Mesenchymal stem cell (in vitro differentiated cells and primary cell): ENCODE data around the gene CD86.

Experiments used
- DNase-seq: peaks from one replicate; pipeline ENCODE4 v3.0.0-alpha.2; 2013
- H2AFZ ChIP-seq: one replicate; pipeline ENCODE4 v1.6.1; 2013; ENCODE audit warnings: low read depth, mild to moderate bottlenecking, control low read depth, inconsistent platforms, low read length, moderate library complexity
- H2AK5ac ChIP-seq: 2 replicates; pipeline ENCODE4 v1.6.1; 2013; ENCODE audit warnings: low read length, moderate library complexity, mild to moderate bottlenecking, inconsistent platforms; ENCODE audit not compliant: severe bottlenecking
- H2BK120ac ChIP-seq: one replicate; pipeline ENCODE4 v1.6.1; 2013; ENCODE audit warnings: low read depth, mild to moderate bottlenecking, inconsistent platforms, low read length, moderate library complexity
- H2BK12ac ChIP-seq, 2 experiments: one replicate each; pipeline ENCODE4 v1.6.1; 2013; ENCODE audit warnings: inconsistent platforms in 2 of 2, low read length in 2 of 2, mild to moderate bottlenecking in 2 of 2, moderate library complexity in 2 of 2, control low read depth in 1 of 2
- H2BK15ac ChIP-seq: one replicate; pipeline ENCODE4 v1.6.1; 2013; ENCODE audit warnings: mild to moderate bottlenecking, low read depth, inconsistent platforms; ENCODE audit not compliant: poor library complexity, severe bottlenecking
- H2BK5ac ChIP-seq: 2 replicates; pipeline ENCODE4 v1.6.1; 2013; ENCODE audit warnings: low read depth, mild to moderate bottlenecking, low read length, control low read depth, inconsistent platforms; ENCODE audit not compliant: poor library complexity, severe bottlenecking
- H3K14ac ChIP-seq, 2 experiments: one replicate each; pipeline ENCODE4 v1.6.1; 2013; ENCODE audit warnings: inconsistent platforms in 2 of 2, low read length in 2 of 2, control low read depth in 1 of 2, mild to moderate bottlenecking in 1 of 2, moderate library complexity in 1 of 2
- H3K18ac ChIP-seq, 2 experiments: one replicate each; pipeline ENCODE4 v1.6.1; 2013; ENCODE audit warnings: inconsistent platforms in 2 of 2, low read length in 2 of 2, control low read depth in 1 of 2, low read depth in 1 of 2, mild to moderate bottlenecking in 1 of 2
- H3K23ac ChIP-seq, 2 experiments: one replicate each; pipeline ENCODE4 v1.6.1; 2013; ENCODE audit warnings: inconsistent platforms in 2 of 2, low read length in 2 of 2, mild to moderate bottlenecking in 2 of 2, moderate library complexity in 2 of 2, control low read depth in 1 of 2
- H3K27ac ChIP-seq: 2 replicates; pipeline ENCODE4 v1.5.1; 2013; ENCODE audit warnings: mild to moderate bottlenecking, moderate library complexity, low read length, control low read depth, inconsistent platforms; ENCODE audit not compliant: poor library complexity, severe bottlenecking
- H3K27me3 ChIP-seq, 2 experiments: 2 replicates each; pipeline versions ENCODE4 v1.6.1 to v1.7.0; 2013; ENCODE audit warnings: low read length in 2 of 2, mild to moderate bottlenecking in 2 of 2, moderate library complexity in 2 of 2, control low read depth in 1 of 2, inconsistent platforms in 1 of 2; ENCODE audit not compliant: control insufficient read depth in 1 of 2, insufficient read depth in 1 of 2
- H3K36me3 ChIP-seq, 2 experiments: 2 replicates each; pipeline versions ENCODE4 v1.6.1 to v1.7.0; 2013; ENCODE audit warnings: low read length in 2 of 2, control low read depth in 1 of 2, inconsistent platforms in 1 of 2, low read depth in 1 of 2, mild to moderate bottlenecking in 1 of 2; ENCODE audit not compliant: insufficient read depth in 2 of 2, control insufficient read depth in 1 of 2
- H3K4ac ChIP-seq, 2 experiments: one replicate each; pipeline ENCODE4 v1.6.1; 2013; ENCODE audit warnings: inconsistent platforms in 2 of 2, low read length in 2 of 2, mild to moderate bottlenecking in 2 of 2, moderate library complexity in 2 of 2, control low read depth in 1 of 2, low read depth in 1 of 2
- H3K4me1 ChIP-seq: 2 replicates; pipeline ENCODE4 v1.6.1; 2013; ENCODE audit warnings: low read depth, low read length, control low read depth; ENCODE audit not compliant: control insufficient read depth, insufficient read depth
- H3K4me2 ChIP-seq: 2 replicates; pipeline ENCODE4 v1.6.1; 2013; ENCODE audit warnings: low read length, mild to moderate bottlenecking, inconsistent platforms; ENCODE audit not compliant: poor library complexity, severe bottlenecking
- H3K4me3 ChIP-seq, 2 experiments: 2 replicates each; pipeline versions ENCODE4 v1.5.1 to v1.7.0; 2013; ENCODE audit warnings: low read length in 2 of 2, mild to moderate bottlenecking in 2 of 2, control low read depth in 1 of 2, low read depth in 1 of 2; ENCODE audit not compliant: insufficient read depth in 1 of 2
- H3K79me1 ChIP-seq: replicated peaks from 2 replicates; pipeline ENCODE4 v1.6.1; 2013; ENCODE audit warnings: mild to moderate bottlenecking, control low read depth, low read length, inconsistent platforms; ENCODE audit not compliant: poor library complexity, severe bottlenecking
- H3K9ac ChIP-seq: 2 replicates; pipeline ENCODE4 v1.7.0; 2013; ENCODE audit warnings: mild to moderate bottlenecking, low read length, moderate library complexity
- H3K9me3 ChIP-seq: 2 replicates; pipeline ENCODE4 v1.7.0; 2013; ENCODE audit warnings: mild to moderate bottlenecking, low read length; ENCODE audit not compliant: control insufficient read depth
- H4K8ac ChIP-seq: one replicate; pipeline ENCODE4 v1.6.1; 2013; ENCODE audit warnings: inconsistent platforms, mild to moderate bottlenecking, low read length, moderate library complexity
- H4K91ac ChIP-seq: one replicate; pipeline ENCODE4 v1.6.1; 2013; ENCODE audit warnings: mild to moderate bottlenecking, low read length, inconsistent platforms
- WGBS: methylation state at CpG from one replicate; pipeline ENCODE4 v1.1.7; 2013; ENCODE audit warnings: mixed read lengths; 5-methylcytosine and 5-hydroxymethylcytosine counted together

CD86 gene

DNA sequence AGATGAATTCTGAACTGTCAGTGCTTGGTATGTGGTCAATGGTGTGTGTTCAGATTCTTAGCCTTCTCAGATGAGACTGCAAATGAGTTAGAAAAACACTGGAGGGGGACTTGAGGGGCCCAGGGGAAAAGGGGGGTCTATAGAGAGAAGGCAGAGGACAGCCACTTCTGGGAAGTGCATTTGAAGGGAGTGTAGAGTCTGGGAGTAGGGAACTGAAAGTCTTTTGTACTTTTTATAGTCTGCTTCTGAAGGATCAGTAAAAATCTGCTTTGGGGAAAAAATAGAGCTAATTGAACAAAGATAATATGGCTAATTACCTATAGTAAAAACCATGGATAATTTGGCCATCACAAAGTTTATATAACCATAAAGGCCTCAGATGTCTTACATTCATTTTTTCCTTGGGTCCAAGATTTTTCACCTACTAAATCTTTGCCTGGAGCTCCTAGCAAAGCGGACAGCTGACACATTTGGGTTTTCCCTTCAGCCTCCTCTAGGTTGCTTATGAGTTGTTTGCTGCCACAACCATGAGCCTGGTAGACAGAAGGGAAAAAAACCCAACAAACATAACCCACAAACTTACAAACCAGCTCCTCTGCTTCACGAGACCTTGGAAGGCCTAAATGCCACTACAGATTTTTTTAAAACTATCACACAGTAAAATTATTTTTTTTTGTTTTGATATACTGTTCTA lies 48.8 kb downstream of the CD86 start:
- Histone ChIP-seq H2AK5ac (no peak overlapping the region), H3K9ac (no peak overlapping the region), H3K4ac (no peak overlapping the region), H3K36me3 (no peaks in the 10 kb centered on the region), H3K27me3 (peaks cover 9 to 23% of the 10 kb centered on the region in 2 experiments), H3K14ac (no peak overlapping the region), H2AFZ (no peak overlapping the region), H3K18ac (no peak overlapping the region), H2BK12ac (no peak overlapping the region), H2BK15ac (no peak overlapping the region), H3K9me3 (no peaks in the 10 kb centered on the region), H4K8ac (no peak overlapping the region), H3K23ac (no peak overlapping the region), H2BK5ac (no peak overlapping the region), H3K27ac (no peak overlapping the region), H3K79me1 (no peaks in the 10 kb centered on the region), H4K91ac (no peak overlapping the region), H3K4me2 (no peak overlapping the region), H3K4me1 (no peaks in the 10 kb centered on the region), H3K4me3 (no peak overlapping the region), H2BK120ac (no peak overlapping the region)
- WGBS: 63% methylated on average over 1 of the region's 2 CpGs
- DNase-seq: no peak

DNA sequence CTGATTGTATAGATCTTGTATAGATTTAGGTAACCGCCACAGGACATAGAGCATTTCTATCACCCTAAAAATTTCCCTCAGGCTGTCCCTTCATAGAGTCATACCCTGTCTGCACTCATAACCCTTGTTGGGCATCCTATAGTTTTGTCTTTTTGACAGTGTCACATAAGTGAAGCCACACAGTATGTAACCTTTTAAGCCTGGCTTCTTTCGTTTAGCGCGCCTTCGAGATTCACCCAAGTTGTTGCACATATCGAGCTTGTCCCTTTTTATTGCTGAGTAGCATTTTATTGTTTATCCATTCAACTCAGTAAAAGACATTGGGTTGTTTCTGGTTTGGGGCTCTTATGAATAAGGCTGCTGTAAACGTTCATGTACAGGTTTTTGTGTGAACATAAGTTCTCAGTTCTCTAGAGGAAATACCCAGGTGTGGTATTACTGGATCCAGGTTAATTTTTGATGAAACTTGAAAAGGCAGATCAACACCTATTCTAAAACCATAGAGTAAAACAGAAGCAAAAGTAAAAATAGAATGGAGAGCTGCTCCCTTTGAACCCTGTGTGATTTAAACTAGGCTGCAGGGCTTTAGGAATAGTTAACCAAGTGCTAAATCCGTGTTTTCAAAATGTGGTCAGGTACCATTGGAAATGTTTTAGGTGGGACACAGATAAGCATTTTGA lies 49.5 kb downstream of the CD86 start:
- Histone ChIP-seq H2BK12ac (no peak overlapping the region), H3K18ac (no peak overlapping the region), H3K4ac (no peak overlapping the region), H4K91ac (no peak overlapping the region), H2AK5ac (no peak overlapping the region), H3K27me3 (peaks cover 9 to 22% of the 10 kb centered on the region in 2 experiments), H2BK120ac (no peak overlapping the region), H3K4me3 (no peak overlapping the region), H3K9me3 (no peaks in the 10 kb centered on the region), H4K8ac (no peak overlapping the region), H3K23ac (no peak overlapping the region), H3K4me1 (no peaks in the 10 kb centered on the region), H2AFZ (no peak overlapping the region), H3K27ac (no peak overlapping the region), H2BK15ac (no peak overlapping the region), H3K14ac (no peak overlapping the region), H3K79me1 (no peaks in the 10 kb centered on the region), H3K4me2 (no peak overlapping the region), H3K9ac (no peak overlapping the region), H3K36me3 (no peaks in the 10 kb centered on the region), H2BK5ac (no peak overlapping the region)
- 81% methylated on average over 7 of the region's 8 CpGs for WGBS
- no peak for DNase-seq

DNA sequence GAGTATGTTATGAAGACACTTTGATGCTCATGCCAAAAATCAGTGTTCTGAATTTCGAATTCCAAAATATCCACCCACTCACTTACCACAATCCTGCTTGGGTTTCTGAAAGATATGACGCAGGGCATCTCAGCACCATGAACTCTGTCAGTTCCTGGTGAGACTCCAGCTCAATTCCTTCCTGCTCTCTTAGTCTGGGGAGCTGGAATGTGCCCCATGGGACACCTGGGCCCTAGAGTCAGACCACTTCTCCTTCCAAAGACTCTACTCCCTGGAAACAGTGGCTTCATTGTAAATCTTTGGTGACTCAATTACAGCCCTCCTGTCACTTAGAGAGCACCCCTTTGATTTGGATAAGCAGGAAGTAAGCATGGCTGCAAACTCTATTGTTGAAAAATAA lies 50.5 kb downstream of the CD86 start:
- Histone ChIP-seq H3K27me3 (peaks cover 9 to 13% of the 10 kb centered on the region in 2 experiments), H3K79me1 (no peaks in the 10 kb centered on the region), H3K4ac (no peak overlapping the region), H3K14ac (no peak overlapping the region), H2BK12ac (no peak overlapping the region), H3K36me3 (no peaks in the 10 kb centered on the region), H2BK120ac (no peak overlapping the region), H3K9me3 (no peaks in the 10 kb centered on the region), H2BK5ac (no peak overlapping the region), H2AFZ (no peak overlapping the region), H3K4me3 (no peak overlapping the region), H3K9ac (no peak overlapping the region), H4K8ac (no peak overlapping the region), H2BK15ac (no peak overlapping the region), H3K27ac (no peak overlapping the region), H3K23ac (no peak overlapping the region), H3K18ac (no peak overlapping the region), H3K4me2 (no peak overlapping the region), H2AK5ac (no peak overlapping the region), H4K91ac (no peak overlapping the region), H3K4me1 (no peaks in the 10 kb centered on the region)
- WGBS: 51% methylated on average over 2 of the region's 2 CpGs
- no peak for DNase-seq

DNA sequence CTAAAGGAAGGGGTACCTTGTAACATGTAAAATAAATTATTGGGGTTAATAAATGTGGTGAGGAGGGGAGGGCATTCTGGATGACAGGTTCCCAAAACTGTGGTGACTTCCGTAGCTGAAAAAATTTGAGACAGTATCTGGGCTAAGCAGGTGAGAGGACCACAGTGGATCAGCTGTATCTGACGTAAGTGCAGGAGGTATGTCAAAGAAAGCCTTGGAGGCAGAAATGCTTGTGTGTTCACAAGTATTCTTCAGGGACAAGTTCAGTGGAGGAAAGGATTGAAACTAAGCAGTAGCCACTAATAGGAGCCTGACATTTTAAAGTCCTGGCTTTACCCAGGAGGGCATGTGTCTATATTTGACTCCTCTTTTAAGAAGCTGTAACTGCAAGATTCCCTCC lies 52.0 kb downstream of the CD86 start:
- Histone ChIP-seq H3K4me2 (no peak overlapping the region), H4K8ac (no peak overlapping the region), H2BK12ac (no peak overlapping the region), H3K4me1 (no peaks in the 10 kb centered on the region), H2BK15ac (no peak overlapping the region), H2BK5ac (no peak overlapping the region), H3K27me3 (peaks cover 9 to 18% of the 10 kb centered on the region in 2 experiments), H2AFZ (no peak overlapping the region), H3K4me3 (no peak overlapping the region), H3K18ac (no peak overlapping the region), H3K27ac (no peak overlapping the region), H4K91ac (no peak overlapping the region), H3K9me3 (no peaks in the 10 kb centered on the region), H3K79me1 (no peaks in the 10 kb centered on the region), H3K36me3 (no peaks in the 10 kb centered on the region), H3K4ac (no peak overlapping the region), H3K9ac (no peak overlapping the region), H2BK120ac (no peak overlapping the region), H2AK5ac (no peak overlapping the region), H3K14ac (no peak overlapping the region), H3K23ac (no peak overlapping the region)
- DNase-seq: no peak
- WGBS: 85% methylated on average over 2 of the region's 2 CpGs
